Gastrocnemius medialis (tissue), 4 donors: ENCODE measurements around the gene IMP3.
"Not testable (repeated sequence)": the region's sequence is repeated elsewhere in the genome, so short reads cannot be mapped to it uniquely, and the experiment has no call there.

Source experiments
- CTCF ChIP-seq, 5 experiments: fragments of 450-650 bp in 3 of 5; fragments of 200-600 bp in 2 of 5; sonication (generic) in 2 of 5; IDR thresholded peaks in 4 of 5; conservative IDR thresholded peaks in 1 of 5; 1 replicate in 4 of 5; 2 replicates in 1 of 5; pipeline ENCODE4 v1.5.1; 2016 to 2019; ENCODE audit warnings: antibody characterized with exemption in 5 of 5, mild to moderate bottlenecking in 3 of 5, moderate library complexity in 3 of 5
- POLR2A ChIP-seq, 2 donors: fragments of 450-650 bp; IDR thresholded peaks; one replicate each; pipeline ENCODE4 v1.6.1; 2017; ENCODE audit warnings: antibody characterized with exemption in 2 of 2, mild to moderate bottlenecking in 2 of 2, moderate library complexity in 2 of 2

- TF ChIP-seq CTCF (IDR thresholded peaks at IDR 0.05 in 4 of 5, conservative IDR thresholded peaks at IDR 0.05 in 1 of 5), result peak; percentile 49 to 88 (median 82)
- TF ChIP-seq POLR2A (IDR thresholded peaks at IDR 0.05), result not testable (repeated sequence)
Measured at GRCh38 chr15:75686212-75686642, 46.2 kb upstream of the IMP3 start.
